Right ventricle myocardium superior (tissue), 1 donor: ENCODE results near the gene RREB1. TPM values are rescaled to one million over a fixed set of nuclear protein-coding genes. Genes with fewer than 3 reads are reported as not detected.
"Not testable (repeated sequence)": the region's sequence is repeated elsewhere in the genome, so short reads cannot be mapped to it uniquely, and the experiment has no call there.

Experiments
- ATAC-seq: fragments of 200-7000 bp; cut with Tn5 transposase; one replicate; pipeline ENCODE4 v1.9.1; 2020; ENCODE audit warnings: mild to moderate bottlenecking; ENCODE audit not compliant: poor library complexity
- DNase-seq: peaks from one replicate; pipeline ENCODE4 v3.0.0-alpha.2; 2020
- intact Hi-C: fragments of 100-400 bp; cut with DNase I; formaldehyde crosslinking; loops from one replicate; pipeline ENCODE4 v1.11.2; 2022
- total RNA-seq: library from RNA; stranded (reverse); fragmentation: NEBNext Ultra II Directional; extraction: Animal tissue kit (Norgen Biotek cat#: 25700); gene quantifications from one replicate; pipeline ENCODE4 v1.2.1, GENCODE V29; 2021
- donor health status: DM: no; HTN: yes; CAD: no; lungs with severe emphysema.

RREB1 gene
- total RNA-seq, 1 donor from 2014 or later: 34.2 TPM

- no peak for ATAC-seq
- DNase-seq: no peak
- intact Hi-C loops: no loop called here
Measured at GRCh38 chr6:7154341-7155139, 46.8 kb downstream of the RREB1 start.

- ATAC-seq (peak; percentile 49), DNase-seq (no peak)
- intact Hi-C loops: no loop called here
Measured at GRCh38 chr6:7155871-7156579, 48.3 kb downstream of the RREB1 start.

- intact Hi-C loops: no loop called here
- DNase-seq (no peak), ATAC-seq (no peak)
Measured at GRCh38 chr6:7156643-7157278, 49.0 kb downstream of the RREB1 start.

- ATAC-seq, intact Hi-C loops, DNase-seq: not testable (repeated sequence)
Measured at GRCh38 chr6:7157307-7157706, 49.5 kb downstream of the RREB1 start.

- no peak for DNase-seq
- intact Hi-C loops: no loop called here
- ATAC-seq: no peak
Measured at GRCh38 chr6:7157752-7158616, 50.2 kb downstream of the RREB1 start.

GRCh38 chr6:7159790-7160525 lies 52.2 kb downstream of the RREB1 start:
- intact Hi-C loops: no loop called here
- DNase-seq (no peak), ATAC-seq (peak; percentile 53)

GRCh38 chr6:7161253-7161623 lies 53.5 kb downstream of the RREB1 start:
- DNase-seq (no peak), ATAC-seq (no peak)
- intact Hi-C loops: no loop called here

GRCh38 chr6:7161845-7162244 lies 54.1 kb downstream of the RREB1 start:
- no peak for DNase-seq
- no peak for ATAC-seq
- intact Hi-C loops: no loop called here

GRCh38 chr6:7163661-7164071 lies 55.9 kb downstream of the RREB1 start:
- intact Hi-C loops: no loop called here
- DNase-seq (no peak), ATAC-seq (no peak)

GRCh38 chr6:7164536-7165001 lies 56.8 kb downstream of the RREB1 start:
- ATAC-seq (no peak), DNase-seq (no peak)
- intact Hi-C loops: no loop called here

GRCh38 chr6:7165002-7165889 lies 57.5 kb downstream of the RREB1 start:
- peak; percentile 22 for ATAC-seq
- intact Hi-C loops: no loop called here
- DNase-seq: no peak

- ATAC-seq: no peak
- DNase-seq: no peak
- intact Hi-C loops: no loop called here
Measured at GRCh38 chr6:7165890-7166267, 58.1 kb downstream of the RREB1 start.

- no peak for DNase-seq
- intact Hi-C loops: no loop called here
- no peak for ATAC-seq
Measured at GRCh38 chr6:7166410-7167293, 58.9 kb downstream of the RREB1 start.

- DNase-seq (peak; percentile 73), ATAC-seq (peak; percentile 53)
- intact Hi-C loops: no loop called here
Measured at GRCh38 chr6:7169296-7169721, 61.5 kb downstream of the RREB1 start.

GRCh38 chr6:7170117-7170732 lies 62.5 kb downstream of the RREB1 start:
- ATAC-seq (no peak), DNase-seq (no peak)
- intact Hi-C loops: no loop called here

- intact Hi-C loops: no loop called here
- DNase-seq (no peak), ATAC-seq (no peak)
Measured at GRCh38 chr6:7171119-7171518, 63.4 kb downstream of the RREB1 start.
